ENCODE results near the gene NOP53.

GRCh38 chr19:47720669-47721422 is 24.5 kb upstream of the NOP53 start:
- no peak for TF ChIP-seq POLR2A (IDR thresholded peaks at IDR 0.05)
- TF ChIP-seq POLR2AphosphoS5 (IDR thresholded peaks at IDR 0.05) = no peak
- no peak for TF ChIP-seq CTCF (IDR thresholded peaks at IDR 0.05)
- TF ChIP-seq EP300 (IDR thresholded peaks at IDR 0.05) = no peak
